GM18507 (cell line): Measurements from ENCODE around the gene ALLC.

Experiments used
- DNase-seq: peaks from one replicate; pipeline ENCODE4 v3.0.0; 2011; ENCODE audit warnings: low read depth; ENCODE audit not compliant: insufficient read length; ENCODE audit errors: extremely low spot score
- FAIRE-seq: peaks from 2 replicates; lab custom pipeline; 2011; peaks lifted over from hg19 to GRCh38; lab: Jason Lieb, UNC

ALLC gene

GRCh38 chr2:3670376-3670775 is 12.4 kb downstream of the ALLC start:
- DNase-seq (no peak), FAIRE-seq (no peak)

- no peak for FAIRE-seq
Measured at GRCh38 chr2:3670941-3671340, 12.9 kb downstream of the ALLC start.

DNA sequence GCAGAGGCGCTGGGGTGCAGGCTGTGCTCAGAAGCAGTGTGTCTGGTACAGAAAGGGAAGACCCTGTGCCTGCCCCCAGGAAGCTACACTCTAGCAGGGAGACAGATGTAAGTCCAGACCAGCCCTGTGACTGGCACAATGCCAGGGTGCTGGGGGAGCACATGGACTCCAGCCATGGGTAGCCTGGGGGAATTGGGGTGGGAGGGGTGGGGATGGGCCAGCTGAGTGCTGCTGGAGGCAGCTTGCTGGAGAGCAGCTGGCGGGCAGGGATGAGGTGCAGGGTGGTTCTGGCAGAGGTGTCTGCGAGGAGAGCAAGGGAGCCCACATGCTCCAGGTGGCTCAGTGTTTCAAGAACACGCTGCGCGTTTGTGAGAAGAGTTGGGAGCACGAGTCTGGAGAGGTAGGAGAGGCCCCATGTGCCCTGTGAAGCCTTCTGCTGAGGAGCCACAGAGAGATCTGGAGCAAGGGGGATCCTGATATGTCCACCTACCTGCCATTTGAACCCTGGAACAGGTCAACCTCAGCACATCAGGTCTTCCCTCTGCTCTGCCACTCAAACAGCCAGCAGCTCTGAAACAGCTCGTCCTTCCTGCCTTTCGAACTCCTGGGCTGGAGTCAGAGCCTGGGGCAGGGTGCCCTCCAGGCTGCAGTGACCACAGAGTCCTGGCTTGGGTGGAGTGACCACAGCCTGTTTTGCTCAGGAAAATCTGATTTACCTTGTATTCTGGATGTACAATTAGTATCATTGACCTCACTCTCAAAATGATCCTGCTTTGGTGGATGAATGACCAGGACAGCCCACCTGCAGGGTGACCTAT is 15.1 kb downstream of the ALLC start:
- FAIRE-seq (no peak), DNase-seq (no peak)

More at GRCh38 chr2:3670941-3671340, 12.9 kb downstream of the ALLC start:
- no peak for DNase-seq

GRCh38 chr2:3674066-3674845 is 16.3 kb downstream of the ALLC start:
- no peak for DNase-seq
- no peak for FAIRE-seq

DNA sequence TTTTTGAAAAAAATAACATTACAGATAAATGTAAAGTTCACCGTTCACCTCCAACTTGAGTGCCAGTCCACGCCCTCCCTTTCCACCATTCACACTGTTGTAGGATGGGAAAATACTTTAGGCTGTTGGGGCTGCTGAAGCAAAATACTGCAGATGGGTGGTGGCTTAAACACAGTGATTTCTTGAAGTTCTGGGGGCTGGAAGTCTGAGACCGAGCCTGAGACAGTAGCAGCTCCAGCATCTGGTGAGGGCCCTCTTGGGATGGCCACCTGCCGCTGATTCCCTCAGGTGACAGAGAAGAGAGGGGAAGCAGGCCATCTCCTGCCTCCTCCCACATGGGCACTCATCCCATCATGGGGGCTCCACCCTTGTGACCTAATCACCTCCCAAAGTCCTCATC is 17.7 kb downstream of the ALLC start:
- DNase-seq (no peak), FAIRE-seq (no peak)

DNA sequence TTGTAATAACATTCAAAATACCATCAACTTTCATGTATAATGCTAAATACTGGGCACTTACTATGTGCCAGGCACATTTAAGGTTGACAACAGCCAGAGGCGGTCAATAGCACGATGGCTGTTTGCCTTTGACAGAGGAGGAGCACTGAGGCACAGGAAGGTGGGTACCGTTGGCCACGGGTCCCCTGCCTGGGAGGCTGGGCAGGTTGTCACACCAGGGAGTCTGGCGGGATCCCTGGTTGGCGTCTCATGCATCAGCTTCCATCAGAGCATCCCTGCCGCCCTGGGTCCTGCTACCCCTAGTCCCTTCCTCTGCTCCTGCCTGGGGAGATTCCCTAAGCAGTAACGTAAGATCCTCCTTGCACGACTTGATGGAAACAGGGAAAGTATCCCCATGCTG is 19.4 kb downstream of the ALLC start:
- FAIRE-seq = no peak
- DNase-seq = no peak

DNA sequence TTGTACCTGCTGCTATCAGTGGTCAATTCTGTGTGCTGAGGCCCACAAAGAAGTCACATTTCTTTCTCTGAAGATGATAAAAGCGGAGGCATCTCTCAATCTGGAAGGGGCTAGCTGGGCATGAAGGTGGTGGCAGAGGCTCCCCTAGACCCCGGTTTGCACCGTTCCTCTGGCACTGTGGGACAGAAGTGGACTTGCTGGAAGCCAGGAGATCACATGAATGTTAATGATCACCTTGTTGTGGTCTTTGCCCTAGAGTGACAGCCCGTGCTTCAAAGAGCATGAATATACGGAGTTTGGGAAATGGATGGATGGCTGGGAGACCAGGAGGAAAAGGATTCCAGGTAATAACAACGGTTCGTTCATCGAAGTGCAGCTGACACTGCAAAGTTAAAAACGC is 20.2 kb downstream of the ALLC start:
- no peak for FAIRE-seq
- DNase-seq = no peak

DNA sequence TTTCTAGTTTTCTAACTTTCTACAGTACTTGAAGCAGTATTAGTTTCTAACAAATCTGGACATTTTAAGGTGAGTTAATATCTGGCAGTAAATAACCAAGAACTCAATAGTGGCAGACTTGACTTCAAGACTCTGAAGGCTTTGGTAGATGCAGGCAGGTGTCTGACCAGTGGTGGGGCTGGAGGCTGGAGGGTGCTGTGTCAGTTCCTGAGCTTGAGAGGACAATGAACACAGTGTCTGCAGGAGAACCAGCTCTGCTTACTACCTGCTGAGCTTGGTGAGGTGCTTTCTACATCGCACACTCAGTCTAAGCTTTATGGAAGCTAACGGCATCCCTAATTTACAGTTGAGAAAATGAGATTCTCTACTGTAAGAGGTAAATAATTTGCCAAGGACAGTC is 21.2 kb downstream of the ALLC start:
- DNase-seq (no peak), FAIRE-seq (no peak)

- FAIRE-seq (no peak), DNase-seq (no peak)
Measured at GRCh38 chr2:3679616-3680393, 21.8 kb downstream of the ALLC start.

- DNase-seq = no peak
- FAIRE-seq = no peak
Measured at GRCh38 chr2:3680548-3681345, 22.7 kb downstream of the ALLC start.

- no peak for FAIRE-seq
- no peak for DNase-seq
Measured at GRCh38 chr2:3681625-3682024, 23.6 kb downstream of the ALLC start.

DNA sequence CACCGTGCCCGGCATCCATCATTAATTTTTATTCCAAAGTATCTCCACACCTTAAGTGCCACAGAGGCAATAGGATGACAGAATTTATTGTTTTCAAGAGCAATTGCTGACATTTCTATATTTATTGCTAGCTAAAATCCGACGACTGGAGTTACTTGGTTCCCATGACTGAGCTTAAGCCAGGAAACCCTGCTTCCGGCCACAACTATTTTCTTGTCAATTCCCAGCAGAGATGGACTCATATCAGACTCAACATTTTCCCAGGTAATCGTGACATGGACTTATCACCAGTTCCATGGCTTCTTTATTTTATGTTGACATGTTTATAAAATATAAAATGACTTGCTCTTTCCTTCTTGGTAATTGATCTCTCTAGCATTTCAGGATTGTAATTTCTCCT is 24.8 kb downstream of the ALLC start:
- no peak for DNase-seq
- no peak for FAIRE-seq

DNA sequence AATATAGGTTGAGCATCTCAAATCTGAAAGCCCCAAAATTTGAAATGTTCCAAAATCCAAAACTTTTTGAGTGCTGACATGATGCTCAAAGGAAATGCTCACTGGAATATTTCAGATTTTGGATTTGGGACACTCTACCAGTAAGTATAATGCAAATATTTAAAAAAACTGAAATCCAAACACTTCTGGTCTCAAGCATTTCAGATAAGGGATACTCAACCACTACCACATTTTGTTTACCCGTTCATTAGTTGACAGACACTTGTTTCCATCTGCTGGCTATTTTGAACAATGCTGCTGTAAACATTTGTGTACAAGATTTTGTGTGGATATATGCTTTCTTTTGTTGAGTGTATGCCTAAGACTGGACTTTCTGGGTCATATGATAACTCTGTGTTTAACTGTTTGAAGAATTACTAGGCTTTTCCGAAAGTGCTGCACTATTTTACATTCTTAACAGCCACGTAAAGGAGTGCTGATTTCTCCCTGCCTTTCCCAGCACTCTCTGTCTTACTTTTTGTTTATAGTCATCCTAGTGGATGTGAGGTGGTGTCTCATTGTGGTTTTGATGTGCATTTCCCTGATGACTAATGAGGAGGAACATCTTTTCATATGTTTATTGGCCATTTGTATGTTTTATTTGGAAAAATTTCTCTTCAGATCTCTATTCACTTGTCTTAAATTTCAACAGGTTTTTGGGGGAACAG is 25.9 kb downstream of the ALLC start:
- DNase-seq (no peak), FAIRE-seq (no peak)

DNA sequence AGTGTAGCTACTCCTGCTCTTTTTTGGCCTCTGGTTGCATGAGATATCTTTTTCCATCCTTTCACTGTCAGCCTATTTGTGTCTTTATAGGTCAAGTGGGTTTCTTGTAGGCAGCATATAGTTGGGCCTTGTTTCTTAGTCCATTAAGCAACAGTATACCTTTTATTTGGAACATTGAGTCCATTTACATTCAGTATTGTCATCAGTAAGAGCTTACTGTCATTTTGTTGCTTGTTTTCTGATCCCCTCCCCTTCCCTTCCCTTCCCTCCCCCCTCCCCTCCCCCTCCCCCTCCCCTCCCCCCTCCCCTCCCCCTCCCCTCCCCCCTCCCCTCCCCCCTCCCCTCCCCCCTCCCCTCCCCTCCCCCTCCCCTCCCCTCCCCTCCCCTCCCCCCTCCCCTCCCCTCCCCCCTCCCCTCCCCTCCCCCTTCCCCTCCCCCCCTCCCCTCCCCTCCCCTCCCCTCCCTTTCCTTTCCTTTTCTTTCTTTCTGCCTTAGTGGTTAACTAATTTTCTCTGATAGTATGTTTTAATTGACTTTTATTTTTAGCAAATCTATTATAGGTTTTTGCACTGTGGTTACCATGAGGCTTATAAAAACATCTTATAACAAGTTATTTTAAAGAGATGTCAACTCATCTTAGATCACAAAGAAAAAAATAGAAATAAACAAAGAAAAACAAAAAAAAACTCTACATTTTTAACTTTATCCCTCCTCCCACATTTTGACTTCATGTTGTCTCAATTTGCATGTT is 32.2 kb downstream of the ALLC start:
- no peak for FAIRE-seq
- DNase-seq = no peak

DNA sequence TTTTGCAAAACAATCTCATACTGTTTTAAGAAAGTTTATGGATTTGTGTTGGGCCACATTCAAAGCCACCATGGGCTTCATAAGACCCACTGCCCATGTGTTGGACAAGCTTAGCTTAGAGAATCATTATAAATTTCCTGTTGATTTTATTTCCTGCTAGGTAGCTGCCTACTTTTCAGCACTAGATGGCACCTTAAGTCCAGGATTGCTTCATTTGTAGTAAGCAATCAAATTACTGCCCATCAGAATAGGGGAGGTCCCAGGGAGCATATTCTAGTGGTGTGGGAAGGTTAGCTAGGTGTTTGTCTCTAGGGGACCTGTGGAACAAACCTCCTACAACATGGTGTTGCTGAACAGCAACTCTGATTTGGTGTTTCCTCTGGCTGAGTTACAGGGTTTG is 34.4 kb downstream of the ALLC start:
- FAIRE-seq = no peak
- DNase-seq = no peak

DNA sequence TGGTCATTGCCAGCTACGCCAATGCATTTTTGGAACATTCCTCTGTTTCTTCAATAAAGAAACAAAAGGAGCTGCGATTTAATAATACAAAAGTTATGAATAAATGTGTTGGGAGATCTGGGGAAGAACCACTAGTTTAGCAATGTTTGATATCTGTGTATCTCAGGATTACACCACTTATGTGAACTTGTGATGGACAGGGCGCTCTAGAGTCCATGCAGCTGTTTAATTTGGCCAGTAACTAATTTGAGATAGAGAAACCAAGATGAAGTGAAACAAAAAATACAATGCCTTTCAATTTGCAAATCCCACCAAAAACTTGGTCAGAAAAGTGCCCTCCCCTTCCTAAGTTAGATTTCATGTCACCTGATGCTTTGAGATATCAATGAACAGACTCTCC is 38.5 kb downstream of the ALLC start:
- no peak for FAIRE-seq
- no peak for DNase-seq

DNA sequence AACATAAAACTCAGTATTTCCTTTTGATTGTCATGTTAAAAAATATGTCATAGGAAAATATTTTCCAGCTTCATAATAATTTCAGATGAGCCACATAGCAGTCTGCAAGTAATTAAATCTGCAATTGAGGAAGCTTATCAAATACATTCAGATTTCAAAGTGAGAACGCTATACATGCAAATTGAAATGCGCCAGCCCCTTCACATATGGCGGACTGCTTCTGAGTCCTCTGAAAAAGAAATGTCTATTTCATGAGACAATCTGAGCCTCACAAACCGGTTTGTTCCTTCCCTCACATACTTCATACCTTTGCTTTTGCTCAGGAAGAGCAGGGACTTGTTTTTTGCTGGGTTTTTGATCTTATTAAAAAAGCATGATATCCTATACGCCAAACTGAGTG is 43.1 kb downstream of the ALLC start:
- FAIRE-seq (no peak), DNase-seq (no peak)

DNA sequence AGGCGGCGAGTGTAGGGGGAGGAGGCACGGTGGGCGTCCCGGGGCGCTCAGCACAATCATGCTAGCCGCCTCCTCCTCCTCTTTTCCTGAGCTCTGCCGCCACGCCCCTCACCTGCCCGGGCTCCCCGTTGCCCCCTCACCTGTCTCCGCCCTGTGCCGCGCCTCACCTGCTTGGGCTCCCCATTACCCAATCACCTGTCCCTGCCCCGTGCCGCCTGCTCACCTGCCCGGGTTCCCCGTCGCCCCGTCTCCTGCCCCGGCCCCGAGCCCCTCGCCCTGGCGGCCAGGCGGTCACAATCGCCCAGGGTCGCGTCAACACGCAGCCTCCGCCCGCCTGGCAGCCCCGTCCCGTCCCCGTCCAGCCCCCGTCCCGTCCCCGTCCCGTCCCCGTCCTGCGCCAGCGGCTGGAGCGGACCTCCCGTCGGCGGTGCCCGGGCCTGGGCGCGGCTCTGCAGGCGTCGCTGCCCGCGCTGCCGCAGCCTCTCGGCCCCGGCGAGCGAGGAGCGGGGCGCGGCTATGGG is 45.3 kb downstream of the ALLC start, which contains the start of gene DCDC2C:
TSS of gene DCDC2C (plus strand) at position 340 of the 521 bp plus-strand sequence. CDS start at position 517, 177 bp downstream.
- no peak for FAIRE-seq
- DNase-seq = no peak
